BLaER1 (cell line): Measurements from ENCODE around the gene LRP6.
A peak's percentile ranks its signal among the peaks of the same experiment; 100 is the strongest.
"Not testable (repeated sequence)": the region's sequence is repeated elsewhere in the genome, so short reads cannot be mapped to it uniquely, and the experiment has no call there.

Experiments
- H3K27ac ChIP-seq: shearing (Covaris generic); formaldehyde crosslinking; 2 replicates; pipeline ENCODE4 v1.8.1; 2022
- H3K27me3 ChIP-seq: shearing (Covaris generic); formaldehyde crosslinking; 2 replicates; pipeline ENCODE4 v1.8.1; 2022
- H3K36me3 ChIP-seq: shearing (Covaris generic); formaldehyde crosslinking; 2 replicates; pipeline ENCODE4 v1.8.1; 2022
- H3K4me1 ChIP-seq: shearing (Covaris generic); formaldehyde crosslinking; 2 replicates; pipeline ENCODE4 v1.8.1; 2022
- H3K4me2 ChIP-seq: shearing (Covaris generic); formaldehyde crosslinking; 2 replicates; pipeline ENCODE4 v1.8.1; 2022
- H3K4me3 ChIP-seq: shearing (Covaris generic); formaldehyde crosslinking; 2 replicates; pipeline ENCODE4 v1.8.1; 2022
- H3K9ac ChIP-seq: shearing (Covaris generic); formaldehyde crosslinking; 2 replicates; pipeline ENCODE4 v1.8.1; 2022
- H3K9me3 ChIP-seq: shearing (Covaris generic); formaldehyde crosslinking; 2 replicates; pipeline ENCODE4 v1.8.1; 2022
- H4K20me1 ChIP-seq: shearing (Covaris generic); formaldehyde crosslinking; 2 replicates; pipeline ENCODE4 v1.8.1; 2022
- Cebpa-rat ChIP-seq: shearing (Covaris generic); IDR thresholded peaks from 2 replicates; pipeline ENCODE4 v1.8.1; 2022

LRP6 gene

DNA sequence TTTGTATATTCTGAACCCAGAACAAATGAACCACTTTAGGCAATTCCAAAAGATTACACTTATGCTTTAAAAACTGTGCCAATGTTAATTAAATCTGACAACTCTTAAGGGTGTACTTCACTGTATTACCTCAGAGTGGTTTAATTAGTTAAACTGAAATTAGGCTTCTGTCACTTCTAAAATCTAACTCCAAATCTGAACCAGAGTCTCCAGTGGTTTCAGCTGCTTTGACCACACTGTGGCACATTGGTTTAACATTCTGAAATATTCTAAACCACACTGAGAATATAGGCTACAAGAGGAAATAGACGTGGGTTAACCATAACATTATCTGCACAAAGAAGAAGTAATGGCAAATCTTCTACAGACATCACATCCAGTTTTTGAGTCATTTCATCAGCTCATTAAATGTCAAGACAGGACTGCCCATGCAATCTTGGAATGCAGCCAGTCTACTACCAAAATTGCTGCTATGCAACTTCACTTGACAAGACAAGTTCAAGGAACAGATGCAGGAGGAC lies 94.8 kb downstream of the LRP6 start:
- Histone ChIP-seq H3K4me3 (no peak overlapping the region), H3K27me3 (no peaks in the 10 kb centered on the region), H4K20me1 (peaks cover 31% of the 10 kb centered on the region), H3K4me2 (peak overlapping the region; percentile 26; the same call in 1 of the 2 replicates), H3K4me1 (peaks cover 20% of the 10 kb centered on the region), H3K27ac (no peak overlapping the region), H3K36me3 (peaks cover 31% of the 10 kb centered on the region), H3K9me3 (no peaks in the 10 kb centered on the region), H3K9ac (no peak overlapping the region)
- TF ChIP-seq Cebpa-rat, result no peak

DNA sequence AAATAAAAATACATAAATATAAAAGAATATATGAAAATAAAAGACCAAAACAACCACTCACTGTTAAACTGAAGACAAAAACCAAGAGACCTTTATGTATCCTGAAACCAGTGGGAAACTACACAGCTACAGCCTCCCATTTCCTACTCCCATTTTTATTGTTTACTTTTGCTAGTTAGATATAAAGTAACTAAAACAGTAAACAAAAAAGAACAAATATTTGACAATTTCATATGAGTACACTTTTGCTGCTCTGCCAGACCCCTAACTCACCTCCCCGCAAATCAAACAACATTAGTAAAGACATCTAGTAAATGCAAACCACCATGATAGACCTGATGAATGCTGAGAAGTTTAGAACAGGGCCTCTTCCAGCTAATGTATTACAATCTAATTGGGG lies 99.0 kb downstream of the LRP6 start:
- H3K4me3 ChIP-seq, result no peak overlapping the region
- no peak overlapping the region for H3K9ac ChIP-seq
- peaks cover 36% of the 10 kb centered on the region for H4K20me1 ChIP-seq
- no peak overlapping the region for H3K4me2 ChIP-seq
- no peak for TF ChIP-seq Cebpa-rat
- no peak overlapping the region for H3K27ac ChIP-seq
- peaks cover 13% of the 10 kb centered on the region for H3K4me1 ChIP-seq
- no peaks in the 10 kb centered on the region for H3K9me3 ChIP-seq
- H3K36me3 ChIP-seq, result peaks cover 36% of the 10 kb centered on the region
- no peaks in the 10 kb centered on the region for H3K27me3 ChIP-seq

DNA sequence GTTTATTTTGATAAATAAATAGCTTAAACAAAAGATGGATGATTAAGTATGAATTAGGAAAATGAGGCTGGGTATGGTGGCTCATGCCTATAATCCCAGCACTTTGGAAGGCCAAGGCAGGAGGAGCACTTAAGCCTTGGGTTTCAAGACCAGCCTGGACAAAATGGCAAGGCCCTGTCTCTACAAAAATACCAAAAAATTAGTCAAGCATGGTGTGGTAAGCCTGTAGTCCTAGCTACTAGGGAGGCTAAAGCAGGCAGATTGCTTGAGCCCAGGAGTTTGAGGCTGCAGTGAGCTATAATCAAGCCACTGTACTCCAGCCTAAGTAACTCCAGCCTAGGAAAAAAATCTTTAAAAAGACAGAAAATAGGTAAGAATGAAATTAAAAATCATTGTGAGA lies 100.1 kb downstream of the LRP6 start:
- Histone ChIP-seq H3K4me3 (no peak overlapping the region), H3K27ac (no peak overlapping the region), H3K9ac (no peak overlapping the region), H3K27me3 (no peaks in the 10 kb centered on the region), H3K9me3 (no peaks in the 10 kb centered on the region), H3K36me3 (peaks cover 45% of the 10 kb centered on the region), H3K4me2 (no peak overlapping the region), H4K20me1 (peaks cover 25% of the 10 kb centered on the region), H3K4me1 (peaks cover 2% of the 10 kb centered on the region; the same call in 1 of the 2 replicates)
- no peak for TF ChIP-seq Cebpa-rat

DNA sequence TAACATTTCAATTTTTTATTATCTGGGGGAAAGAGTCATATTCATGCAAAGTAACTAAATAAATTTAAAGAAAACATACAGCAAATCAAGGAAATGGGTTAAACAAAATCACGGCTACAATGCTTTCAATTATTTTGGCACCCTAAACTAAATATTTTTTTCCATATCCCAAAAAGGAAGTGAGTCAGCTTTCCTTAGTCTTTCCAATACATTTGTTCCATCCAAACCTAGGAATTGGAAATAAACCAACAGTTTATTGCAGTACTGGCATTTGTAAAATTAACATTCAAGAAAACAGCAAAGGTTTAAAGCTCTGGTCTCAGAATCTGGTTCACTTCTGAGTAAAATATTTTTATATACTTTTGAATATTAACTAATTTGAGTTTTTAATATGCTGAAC lies 106.9 kb downstream of the LRP6 start:
- TF ChIP-seq Cebpa-rat, result no peak
- no peaks in the 10 kb centered on the region for H3K27me3 ChIP-seq
- H3K4me1 ChIP-seq, result no peaks in the 10 kb centered on the region
- no peaks in the 10 kb centered on the region for H4K20me1 ChIP-seq
- H3K9ac ChIP-seq, result no peak overlapping the region
- H3K4me3 ChIP-seq, result no peak overlapping the region
- peaks cover 90% of the 10 kb centered on the region for H3K36me3 ChIP-seq
- H3K4me2 ChIP-seq, result no peak overlapping the region
- no peaks in the 10 kb centered on the region for H3K9me3 ChIP-seq
- H3K27ac ChIP-seq, result no peak overlapping the region

DNA sequence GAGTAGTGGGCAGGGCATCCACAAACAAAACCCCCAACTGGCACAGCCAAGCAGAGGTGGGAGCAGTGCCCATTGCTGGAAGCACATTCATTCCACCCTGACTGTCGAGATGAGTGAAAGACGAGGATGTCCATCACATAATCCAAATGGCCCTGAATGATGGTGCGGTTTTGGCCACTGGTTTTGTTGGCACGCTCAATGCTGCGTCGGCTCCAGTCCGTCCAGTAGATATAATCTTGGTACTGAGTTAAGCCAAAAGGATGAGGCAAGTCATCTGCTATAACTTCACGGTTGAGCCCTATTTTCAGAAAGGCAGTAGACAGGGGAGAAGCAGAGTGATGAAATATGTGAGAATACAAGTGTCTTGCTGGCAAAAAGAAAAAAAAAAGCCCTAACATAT lies 108.0 kb downstream of the LRP6 start:
- Histone ChIP-seq H3K36me3 (peaks cover 90% of the 10 kb centered on the region), H4K20me1 (no peaks in the 10 kb centered on the region), H3K4me3 (no peak overlapping the region), H3K27me3 (no peaks in the 10 kb centered on the region), H3K27ac (no peak overlapping the region), H3K4me1 (no peaks in the 10 kb centered on the region), H3K4me2 (no peak overlapping the region), H3K9me3 (no peaks in the 10 kb centered on the region), H3K9ac (no peak overlapping the region)
- no peak for TF ChIP-seq Cebpa-rat

DNA sequence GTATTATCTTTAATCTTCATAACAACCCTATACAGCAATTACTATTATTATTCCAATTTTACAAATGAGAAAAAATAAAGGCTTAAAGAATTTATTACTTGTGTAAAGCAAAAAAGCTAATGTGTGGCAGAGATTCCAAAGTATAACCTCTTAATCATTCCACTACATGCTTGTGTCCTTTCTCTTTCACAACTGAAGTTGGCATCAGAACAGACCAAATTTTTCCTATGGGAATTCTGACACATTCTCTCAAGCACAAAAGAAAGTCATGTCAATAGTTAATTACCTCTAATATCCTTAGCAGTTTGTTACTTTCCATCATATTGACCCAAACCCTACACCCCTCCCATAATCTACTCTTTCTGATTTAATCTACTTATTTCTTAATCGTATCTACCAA lies 109.4 kb downstream of the LRP6 start:
- Histone ChIP-seq H3K9ac (no peak overlapping the region), H3K4me2 (no peak overlapping the region), H3K27ac (no peak overlapping the region), H3K9me3 (no peaks in the 10 kb centered on the region), H3K4me3 (no peak overlapping the region), H4K20me1 (no peaks in the 10 kb centered on the region), H3K27me3 (no peaks in the 10 kb centered on the region), H3K4me1 (no peaks in the 10 kb centered on the region), H3K36me3 (peaks cover 85% of the 10 kb centered on the region)
- no peak for TF ChIP-seq Cebpa-rat

DNA sequence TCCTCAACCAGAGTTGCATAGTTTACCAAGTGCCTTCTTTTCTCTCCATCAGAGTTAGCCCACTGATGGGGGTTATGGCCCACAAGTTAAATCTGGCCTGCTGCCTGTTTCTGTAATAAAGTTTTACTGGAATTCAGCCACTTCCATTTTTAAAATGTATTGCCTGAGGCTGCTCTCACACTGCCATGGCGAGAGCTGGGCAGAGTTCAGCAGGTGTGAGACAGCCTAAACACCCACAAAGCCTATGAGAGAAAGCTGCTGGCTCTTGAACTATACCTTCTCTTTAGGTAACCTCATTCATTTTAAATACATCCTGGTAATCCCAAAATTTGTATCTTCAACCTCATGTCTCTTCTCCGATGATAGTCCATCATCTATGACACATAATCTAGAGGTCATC lies 110.0 kb downstream of the LRP6 start:
- Histone ChIP-seq H4K20me1 (no peaks in the 10 kb centered on the region), H3K9ac (no peak overlapping the region), H3K4me3 (no peak overlapping the region), H3K27me3 (no peaks in the 10 kb centered on the region), H3K9me3 (peaks cover 3% of the 10 kb centered on the region; the same call in 1 of the 2 replicates), H3K36me3 (peaks cover 85% of the 10 kb centered on the region), H3K4me1 (no peaks in the 10 kb centered on the region), H3K4me2 (no peak overlapping the region), H3K27ac (no peak overlapping the region)
- no peak for TF ChIP-seq Cebpa-rat

DNA sequence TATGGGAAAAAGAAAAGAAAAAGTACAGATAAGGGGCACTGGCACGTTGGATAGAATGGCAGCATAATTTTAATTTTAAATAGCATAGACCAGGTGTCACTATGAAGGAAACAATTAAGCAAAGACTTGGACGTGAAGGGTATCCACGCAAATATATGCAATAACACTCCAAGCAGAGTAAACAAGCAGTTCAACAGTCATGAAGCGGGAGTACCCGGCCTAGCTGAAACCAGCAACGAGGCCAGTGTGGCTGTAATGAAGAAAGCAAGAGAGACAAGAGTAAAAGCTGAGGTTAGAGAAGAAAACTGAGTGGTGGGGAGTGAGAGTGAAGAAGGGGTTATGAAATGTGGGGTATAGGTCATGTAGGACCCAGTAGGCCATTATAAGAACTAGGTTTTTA lies 110.7 kb downstream of the LRP6 start:
- no peaks in the 10 kb centered on the region for H4K20me1 ChIP-seq
- no peak for TF ChIP-seq Cebpa-rat
- H3K4me1 ChIP-seq, result no peaks in the 10 kb centered on the region
- no peak overlapping the region for H3K4me2 ChIP-seq
- H3K4me3 ChIP-seq, result no peak overlapping the region
- H3K9me3 ChIP-seq, result peaks cover 3% of the 10 kb centered on the region; the same call in 1 of the 2 replicates
- peaks cover 85% of the 10 kb centered on the region for H3K36me3 ChIP-seq
- no peaks in the 10 kb centered on the region for H3K27me3 ChIP-seq
- H3K9ac ChIP-seq, result no peak overlapping the region
- H3K27ac ChIP-seq, result no peak overlapping the region

DNA sequence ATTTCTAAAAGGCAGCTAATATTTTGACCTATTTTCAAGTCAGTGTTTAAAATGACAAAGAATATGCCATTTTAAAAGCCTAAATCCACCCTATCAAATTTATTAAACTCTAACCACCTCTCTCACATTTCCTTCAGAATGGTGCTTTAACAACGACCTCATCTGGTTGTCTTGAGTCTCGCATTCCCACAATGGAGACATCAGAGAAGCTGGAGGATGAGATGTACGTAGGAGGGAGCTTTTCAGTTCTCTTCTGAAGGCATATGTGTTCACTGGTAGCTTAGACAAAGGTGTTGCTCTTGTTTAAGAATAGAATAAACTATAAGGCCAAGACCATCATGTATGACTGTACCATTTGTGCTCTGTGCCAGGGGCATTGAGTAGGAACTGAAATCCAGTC lies 113.2 kb downstream of the LRP6 start:
- Histone ChIP-seq H4K20me1 (no peaks in the 10 kb centered on the region), H3K4me1 (no peaks in the 10 kb centered on the region), H3K27ac (no peak overlapping the region), H3K27me3 (no peaks in the 10 kb centered on the region), H3K36me3 (peaks cover 93% of the 10 kb centered on the region), H3K4me2 (no peak overlapping the region), H3K4me3 (no peak overlapping the region), H3K9ac (no peak overlapping the region), H3K9me3 (peaks cover 3% of the 10 kb centered on the region; the same call in 1 of the 2 replicates)
- no peak for TF ChIP-seq Cebpa-rat

DNA sequence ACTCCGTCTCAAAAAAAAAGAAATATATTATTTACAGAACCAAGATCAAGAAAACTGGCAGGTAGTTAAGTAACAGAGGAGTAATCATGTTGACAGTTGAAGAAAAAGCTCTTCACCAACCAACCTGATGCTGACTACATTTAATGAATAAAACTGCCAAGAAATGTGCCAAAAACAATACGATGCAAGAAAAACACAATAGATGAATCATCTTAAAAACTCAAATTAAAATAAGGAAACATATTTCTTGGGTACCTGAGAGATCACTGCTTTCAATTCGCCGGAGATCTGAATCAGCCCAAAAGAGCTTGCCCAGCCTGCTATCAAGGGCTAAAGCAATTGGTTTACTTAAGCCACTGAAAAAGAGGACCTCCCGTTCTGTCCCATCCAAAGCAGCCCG lies 119.7 kb downstream of the LRP6 start:
- Histone ChIP-seq H3K4me2 (no peak overlapping the region), H3K4me1 (no peaks in the 10 kb centered on the region), H3K9ac (no peak overlapping the region), H3K36me3 (peaks cover 64% of the 10 kb centered on the region), H3K27ac (no peak overlapping the region), H3K9me3 (peaks cover 3% of the 10 kb centered on the region; the same call in 1 of the 2 replicates), H3K27me3 (no peaks in the 10 kb centered on the region), H3K4me3 (no peak overlapping the region), H4K20me1 (no peaks in the 10 kb centered on the region)
- no peak for TF ChIP-seq Cebpa-rat

DNA sequence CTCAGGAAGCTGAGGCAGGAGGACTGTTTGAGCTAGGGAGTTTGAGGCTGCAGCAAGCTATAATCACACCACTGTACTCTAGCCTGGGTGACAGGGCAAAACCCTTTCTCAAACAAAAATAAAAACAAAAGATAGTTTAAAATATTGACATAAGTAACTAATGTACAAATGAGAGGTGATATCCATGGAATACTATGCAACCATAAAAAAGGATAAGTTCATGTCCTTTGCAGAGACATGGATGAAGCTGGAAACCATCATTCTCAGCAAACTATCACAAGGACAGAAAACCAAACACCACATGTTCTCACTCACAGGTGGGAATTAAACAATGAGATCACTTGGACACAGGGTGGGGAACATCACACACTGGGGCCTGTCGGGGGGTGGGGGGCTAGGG lies 122.3 kb downstream of the LRP6 start:
- H3K27ac ChIP-seq, H3K9ac ChIP-seq, H4K20me1 ChIP-seq, H3K4me2 ChIP-seq, H3K4me3 ChIP-seq, H3K27me3 ChIP-seq, H3K9me3 ChIP-seq, H3K4me1 ChIP-seq: not testable (repeated sequence)
- peaks cover 42% of the 10 kb centered on the region for H3K36me3 ChIP-seq
